ENCODE data around the gene FRMD4A.
"Not testable (repeated sequence)": the region's sequence is repeated elsewhere in the genome, so short reads cannot be mapped to it uniquely, and the experiment has no call there.

Gene FRMD4A

DNA sequence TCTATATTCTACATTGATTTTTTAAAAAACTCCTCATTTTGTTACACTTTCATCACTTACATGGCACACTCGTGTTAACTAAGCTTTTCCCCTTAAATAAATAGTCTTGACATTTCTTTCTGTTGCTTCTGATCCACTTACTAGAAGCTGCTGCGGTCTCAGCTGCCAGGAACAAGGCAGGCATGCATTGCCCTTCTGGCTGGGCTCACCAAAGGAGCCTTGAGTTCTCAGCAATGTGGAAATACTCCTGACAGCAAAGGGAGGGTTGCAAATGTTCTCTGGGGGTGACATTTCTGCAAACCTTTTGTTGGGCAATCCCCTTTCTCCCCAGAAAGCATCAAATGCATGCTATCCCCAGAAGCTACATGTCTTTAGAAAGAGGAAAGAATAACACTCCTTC is 393.9 kb downstream of the FRMD4A start:
- no peak for ATAC-seq

DNA sequence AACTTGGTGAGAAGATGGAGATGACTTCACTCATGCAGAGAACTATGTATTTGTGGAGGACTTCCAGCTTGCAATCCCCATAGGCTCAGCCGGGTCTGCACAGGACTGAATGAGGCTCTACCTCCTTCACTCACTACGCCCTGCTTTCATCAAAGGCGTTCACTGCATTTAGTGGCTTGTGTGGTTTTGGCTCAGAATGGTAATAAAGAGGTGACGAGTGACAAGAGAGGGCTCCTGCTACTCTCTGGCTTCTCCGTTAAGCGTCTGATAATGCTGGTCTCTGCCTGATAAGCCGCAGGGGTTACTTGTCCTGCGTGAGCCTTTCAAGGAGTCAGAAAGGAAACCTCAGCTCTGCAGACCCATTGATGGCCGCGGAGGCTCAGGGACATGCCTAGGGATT is 400.6 kb downstream of the FRMD4A start:
- ATAC-seq = peak in 1 of 2 donors; percentile 46

DNA sequence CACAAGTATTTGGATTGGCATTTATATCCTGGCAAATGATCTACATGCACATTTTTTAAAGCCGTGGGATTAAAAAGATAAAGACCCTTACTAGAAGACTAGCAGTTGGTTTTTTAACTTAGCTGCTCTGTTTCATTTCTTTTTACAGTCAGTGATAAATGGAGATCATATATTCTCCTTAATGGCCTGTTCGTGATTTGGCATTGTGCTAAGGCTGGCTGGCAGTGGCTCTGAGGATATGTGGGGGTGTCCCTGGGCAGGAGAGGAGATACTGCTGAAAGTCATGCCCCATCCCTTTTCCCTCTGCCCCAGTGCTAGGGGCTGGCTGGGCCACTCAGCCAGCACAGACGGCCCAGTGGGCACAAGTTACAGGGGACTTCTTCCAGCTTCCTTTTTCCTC is 402.3 kb downstream of the FRMD4A start:
- ATAC-seq = no peak

DNA sequence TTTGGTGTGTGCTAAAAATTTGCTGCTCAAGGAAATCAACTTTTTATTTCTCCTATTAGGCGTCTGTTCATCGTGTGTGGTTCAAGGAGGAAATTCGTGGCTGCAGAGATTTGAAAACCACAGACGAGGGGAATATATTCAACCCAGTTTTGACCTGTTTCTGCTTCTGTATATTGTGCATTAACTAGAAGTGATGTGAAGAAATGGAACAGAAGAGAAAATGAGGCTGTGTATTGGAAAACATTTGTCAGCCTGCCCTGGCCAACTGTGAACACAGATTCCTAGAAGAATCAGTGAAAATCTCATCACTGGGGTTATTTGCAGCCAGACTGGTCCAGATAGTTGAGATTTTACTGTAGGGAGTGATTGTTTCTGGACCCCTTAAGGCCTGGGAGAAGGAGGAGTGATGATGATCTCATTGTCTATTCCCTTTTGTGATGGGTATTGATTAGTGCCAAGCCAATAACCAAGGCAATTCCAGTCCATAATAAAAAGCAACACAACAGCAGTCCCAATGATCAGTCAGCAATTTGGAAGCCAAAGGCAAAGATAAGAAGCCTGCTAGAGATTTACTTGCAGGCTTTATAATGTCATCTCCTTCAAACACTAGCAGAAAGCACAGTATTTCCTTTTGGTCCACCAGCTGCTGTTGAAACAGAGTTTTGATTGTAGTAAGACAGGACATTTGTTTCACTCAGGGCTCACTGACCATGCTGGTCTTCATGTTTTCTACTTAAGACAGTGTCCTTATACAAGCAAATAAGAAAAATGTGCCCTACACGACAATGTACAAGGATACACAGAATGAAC is 404.5 kb downstream of the FRMD4A start:
- ATAC-seq = no peak

DNA sequence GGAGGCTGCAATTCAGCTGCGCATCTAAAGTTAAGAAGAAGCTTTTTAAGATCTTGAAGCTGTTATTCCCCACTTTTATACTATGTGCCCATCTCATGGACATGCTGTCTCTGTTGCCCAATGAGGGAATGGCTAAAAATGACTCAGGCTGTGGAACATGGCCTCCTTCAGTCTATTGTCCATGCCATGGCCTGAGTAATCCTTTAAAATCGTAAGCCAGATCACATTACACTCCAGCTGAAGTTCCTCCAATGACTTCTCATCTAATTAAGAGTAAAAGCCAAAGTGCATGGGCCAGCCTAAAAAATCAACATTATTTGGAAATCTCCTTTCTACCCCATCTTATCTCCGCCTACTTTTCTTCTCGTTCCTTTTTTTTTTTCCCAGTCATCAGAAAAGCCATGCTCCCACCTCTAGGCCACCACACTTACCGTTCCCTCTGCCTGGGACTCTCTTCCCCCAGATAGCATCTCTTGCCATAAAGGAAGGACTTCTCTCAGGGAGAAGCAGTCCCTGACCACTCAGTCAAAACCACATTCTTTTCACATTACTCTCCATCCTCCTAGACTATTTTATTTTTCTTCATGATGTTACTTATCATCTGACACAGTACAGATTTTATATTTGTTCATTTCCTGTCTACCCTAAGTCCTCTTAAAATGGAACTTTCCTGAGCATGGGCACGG is 406.5 kb downstream of the FRMD4A start:
- no peak for ATAC-seq

DNA sequence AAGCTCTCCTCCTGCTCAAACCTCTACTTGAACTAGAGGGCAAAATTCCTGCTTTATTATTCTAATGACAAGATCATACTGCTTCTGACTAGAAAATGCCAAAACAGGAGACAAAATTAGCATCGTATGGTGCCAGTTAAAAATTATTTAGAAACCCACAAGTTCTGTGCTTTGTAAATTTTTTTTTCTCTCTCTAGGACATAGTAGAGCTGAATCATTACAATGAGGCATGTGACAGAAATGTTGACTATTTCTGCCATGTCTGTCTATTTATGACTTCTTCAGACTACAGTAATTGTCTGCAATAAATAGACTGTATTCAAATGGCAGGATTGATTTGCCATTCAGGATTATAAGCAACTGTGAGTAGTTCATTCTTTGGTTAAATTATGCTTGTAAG is 408.1 kb downstream of the FRMD4A start:
- ATAC-seq = no peak

DNA sequence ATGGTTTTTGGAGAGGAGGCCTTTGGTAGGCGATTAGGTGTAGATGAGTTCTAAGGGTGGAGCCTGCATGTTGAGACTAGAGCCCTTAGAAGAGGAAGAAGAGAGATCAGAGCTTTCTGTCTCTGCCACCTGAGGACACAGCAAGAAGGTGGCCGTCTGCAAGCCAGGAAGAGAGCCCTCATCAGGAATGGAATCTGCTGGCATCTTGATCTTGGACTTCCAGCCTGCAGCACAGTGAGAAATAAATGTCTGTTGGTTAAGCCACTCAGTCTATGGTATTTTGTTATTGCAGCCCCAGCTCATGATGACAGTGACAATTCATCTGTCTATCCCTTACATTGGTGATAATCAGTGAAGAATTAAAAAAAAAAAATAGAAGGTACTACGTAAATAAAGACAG is 408.8 kb downstream of the FRMD4A start:
- ATAC-seq = no peak

DNA sequence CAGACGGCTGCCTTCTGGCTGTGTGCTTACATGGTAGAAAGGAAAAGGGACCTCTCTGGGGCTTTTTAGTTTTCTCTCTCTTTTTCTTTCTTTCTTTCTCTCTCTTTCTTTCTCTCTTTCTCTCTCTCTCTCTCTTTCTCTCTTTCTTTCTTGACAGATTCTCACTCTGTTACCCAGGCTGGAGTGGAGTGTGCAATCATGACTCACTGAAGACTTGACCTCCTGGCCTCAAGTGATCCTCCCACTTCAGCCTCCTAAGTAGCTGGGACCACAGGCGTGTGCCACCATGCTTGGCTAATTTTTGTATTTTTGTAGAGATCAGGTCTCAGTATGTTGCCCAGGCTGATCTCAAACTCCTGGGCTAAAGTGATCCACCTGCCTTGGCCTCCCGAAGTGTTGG is 409.6 kb downstream of the FRMD4A start:
- ATAC-seq = not testable (repeated sequence)

DNA sequence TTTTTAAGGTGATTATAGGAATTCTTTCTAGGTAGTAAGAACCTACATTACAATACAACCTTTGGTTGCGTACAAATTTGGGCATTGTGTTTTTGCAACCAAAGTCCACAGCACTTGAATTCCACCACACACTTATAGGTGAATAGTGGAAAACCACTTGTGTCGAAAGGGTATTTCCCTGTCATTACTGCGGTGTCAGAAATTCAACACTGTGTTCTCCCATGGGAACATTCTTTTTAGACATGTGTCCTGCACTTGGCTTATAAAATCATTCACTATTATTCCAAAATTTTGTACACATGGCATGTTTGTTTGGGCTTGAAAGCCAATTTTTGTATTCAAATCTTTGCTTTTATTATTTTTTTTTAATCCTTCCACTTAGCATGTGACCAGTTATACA is 410.3 kb downstream of the FRMD4A start:
- ATAC-seq = no peak

DNA sequence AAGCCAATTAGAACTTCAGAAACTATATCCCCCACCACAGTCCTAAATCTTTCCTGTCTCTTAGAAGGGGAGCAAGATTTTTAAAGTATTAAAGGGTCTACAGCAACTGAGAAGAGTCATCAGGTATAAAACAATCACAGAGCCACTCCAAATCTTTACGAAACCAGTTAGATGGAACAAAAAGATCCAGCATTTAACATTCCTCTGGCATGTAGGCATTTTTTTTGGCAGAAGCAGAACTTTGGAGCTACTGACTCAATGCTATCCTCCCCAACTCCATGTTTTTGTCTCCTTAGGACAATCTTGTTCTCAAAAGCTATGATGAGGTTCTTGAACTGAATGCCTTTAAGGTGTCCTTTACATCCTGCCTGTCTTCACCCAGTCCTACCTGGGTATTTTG is 410.7 kb downstream of the FRMD4A start:
- no peak for ATAC-seq

DNA sequence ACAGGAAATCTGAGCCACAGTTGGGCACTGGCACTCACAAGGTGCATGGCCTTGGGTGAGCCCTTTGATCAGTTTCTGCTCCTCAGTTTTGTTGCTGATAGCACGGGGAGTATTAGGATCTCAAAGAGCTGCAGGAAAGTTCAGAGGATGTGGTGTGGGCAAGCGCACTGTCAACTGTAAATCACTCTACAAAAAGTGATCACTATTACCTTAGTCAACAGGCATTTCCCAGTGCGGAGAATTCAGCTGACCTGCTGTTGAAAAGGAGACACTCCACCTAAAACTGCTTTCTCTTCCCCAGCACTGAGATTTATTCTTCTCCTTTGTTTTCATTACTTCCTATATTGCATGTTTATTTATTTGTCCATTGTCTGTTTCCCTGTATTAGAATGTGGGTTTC is 412.9 kb downstream of the FRMD4A start:
- ATAC-seq = no peak

DNA sequence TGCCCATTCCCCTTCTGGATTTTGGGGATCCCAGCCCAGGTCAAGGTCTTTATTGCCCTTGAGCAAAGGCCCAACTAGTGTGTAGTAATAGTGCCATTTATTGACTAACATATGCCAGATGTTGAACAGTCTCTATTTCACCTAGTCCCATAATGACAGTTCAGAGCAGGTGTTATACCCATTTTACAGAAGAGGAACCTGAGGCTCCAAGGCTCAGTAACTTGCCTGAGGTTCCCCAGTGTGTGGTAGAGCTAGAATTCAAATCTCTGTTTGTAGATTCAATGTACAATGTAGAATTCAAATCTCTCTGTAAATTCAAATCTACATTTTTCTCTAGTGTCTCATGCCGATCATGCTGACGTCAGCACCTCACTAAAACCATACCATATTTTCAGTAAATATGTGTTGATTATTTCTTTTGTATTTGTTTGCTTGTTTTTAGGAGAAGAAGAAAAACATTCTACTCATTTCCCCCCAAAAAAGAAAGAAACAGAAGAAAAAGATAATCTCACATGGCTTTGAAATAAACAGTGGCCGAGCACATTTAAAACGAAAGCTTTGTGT is 414.3 kb downstream of the FRMD4A start:
- no peak for ATAC-seq

DNA sequence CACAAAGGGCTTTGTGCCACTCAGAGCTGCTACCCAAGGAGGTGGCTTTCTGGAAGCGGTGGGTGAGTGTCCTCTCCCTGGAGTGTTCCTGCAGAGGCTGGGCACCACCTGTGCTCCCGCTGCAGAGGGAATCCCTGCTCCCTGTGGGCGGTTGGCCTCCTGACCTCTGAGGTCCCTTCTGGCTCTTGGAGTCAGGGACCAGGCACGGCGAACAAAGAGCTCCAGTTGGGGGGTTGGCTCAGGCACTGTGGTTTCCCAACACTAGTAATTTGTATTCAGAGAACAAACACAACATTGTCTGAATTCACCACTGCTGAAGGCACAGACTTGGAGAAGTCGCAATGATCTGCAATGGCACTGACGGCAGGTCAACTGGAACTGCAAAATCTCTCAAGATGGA is 415.0 kb downstream of the FRMD4A start:
- ATAC-seq = no peak

DNA sequence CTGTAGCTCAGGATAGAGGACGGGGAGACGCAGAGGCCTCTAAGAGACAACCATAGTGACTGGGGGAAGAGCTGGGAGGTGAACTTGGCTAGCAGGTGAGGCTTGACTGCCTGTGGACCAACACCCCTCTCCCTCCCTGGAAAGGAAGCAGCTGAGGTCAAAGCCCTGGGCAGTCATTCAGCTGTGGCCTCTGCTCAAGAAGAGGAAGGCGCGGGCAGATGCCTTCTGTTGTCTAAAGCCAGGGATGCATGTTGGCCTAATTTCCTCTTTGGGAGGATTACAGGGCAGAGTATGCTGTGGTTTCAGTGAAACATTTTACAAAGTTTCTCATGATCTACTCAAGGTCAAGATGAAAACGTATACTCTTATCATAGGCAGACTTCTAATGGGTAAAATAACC is 416.8 kb downstream of the FRMD4A start:
- no peak for ATAC-seq

DNA sequence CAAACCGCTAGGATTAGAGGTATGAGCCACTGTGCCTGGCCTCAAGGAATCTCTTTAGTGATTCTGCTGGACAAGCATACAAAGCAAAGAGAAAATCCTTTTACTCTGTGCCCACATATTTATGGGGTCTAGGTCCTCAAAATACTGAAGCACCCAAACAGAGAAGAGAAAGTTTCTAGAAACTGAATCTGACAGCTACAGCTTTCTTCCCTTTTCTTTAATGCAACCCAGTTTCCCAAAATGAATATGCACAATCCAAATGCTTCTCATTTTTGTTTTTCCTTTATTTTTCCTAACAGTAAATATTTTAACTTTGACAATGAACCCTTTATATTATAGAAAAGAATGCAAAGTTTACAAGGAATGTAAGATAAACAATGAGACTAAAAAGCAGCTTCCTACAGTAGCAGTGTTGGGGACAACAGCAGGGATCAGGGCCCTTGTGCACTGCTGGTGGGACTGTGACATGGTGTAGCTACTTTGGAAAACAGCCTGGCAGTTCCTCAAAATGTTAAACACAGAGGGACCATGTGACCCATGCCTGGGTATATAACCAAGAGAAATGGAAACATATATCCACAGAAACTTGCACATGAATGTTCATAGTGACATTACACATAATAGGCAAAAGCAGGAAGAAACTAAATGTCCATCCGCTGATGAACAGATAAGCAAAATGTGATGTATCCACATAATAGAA is 418.8 kb downstream of the FRMD4A start:
- ATAC-seq = no peak

DNA sequence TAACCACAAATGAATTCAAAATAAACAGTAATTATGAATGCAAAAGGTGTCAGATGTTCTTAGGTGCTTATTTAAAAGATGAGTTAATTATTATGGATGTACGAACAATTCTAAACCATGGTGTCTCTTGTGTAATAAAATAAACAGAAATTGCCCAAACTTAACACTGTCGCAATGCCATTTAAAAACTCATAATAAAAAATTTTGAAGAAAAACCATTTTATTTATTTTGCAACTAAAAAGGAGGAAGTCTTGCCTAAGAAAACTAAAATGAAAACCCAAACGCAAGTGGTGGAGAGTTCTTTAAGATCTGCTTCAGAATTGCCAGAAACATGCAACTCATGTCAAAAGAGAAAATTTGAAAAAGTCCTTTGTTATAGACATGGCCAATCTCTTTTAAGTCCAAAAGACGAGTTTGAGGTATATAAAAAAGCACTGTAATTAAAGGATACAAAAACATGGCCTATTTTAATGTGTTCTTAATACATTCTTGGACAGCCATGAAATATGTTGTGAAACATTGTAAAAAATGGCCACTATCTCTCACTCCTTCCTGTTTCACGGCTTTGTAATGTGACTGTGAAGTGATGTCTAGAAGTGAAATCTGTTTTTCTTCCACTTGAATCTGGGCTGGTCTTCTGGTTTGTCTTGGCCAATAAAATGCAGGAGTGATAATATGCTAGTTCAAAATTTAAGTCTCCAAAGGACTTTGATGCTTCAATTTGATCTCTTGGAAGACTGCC is 421.0 kb downstream of the FRMD4A start:
- no peak for ATAC-seq

DNA sequence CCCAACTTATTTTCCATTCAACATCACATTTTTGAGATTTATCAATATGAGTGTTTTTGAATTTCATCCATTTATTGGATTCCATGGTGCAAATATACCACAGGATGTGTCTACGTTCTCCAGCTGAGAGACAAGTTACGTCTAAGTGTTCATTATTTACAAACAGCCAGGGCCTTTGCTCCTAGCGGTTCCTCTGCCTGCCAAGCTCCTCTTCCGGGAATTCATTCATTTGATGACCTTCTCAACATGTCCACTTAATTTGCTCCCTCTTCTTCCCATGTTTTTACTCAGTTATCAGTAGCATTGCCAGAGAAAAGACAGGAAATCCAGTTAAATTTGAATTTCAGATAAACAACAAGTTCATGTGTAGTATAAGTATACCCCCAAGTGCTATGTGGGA is 422.2 kb downstream of the FRMD4A start:
- no peak for ATAC-seq

DNA sequence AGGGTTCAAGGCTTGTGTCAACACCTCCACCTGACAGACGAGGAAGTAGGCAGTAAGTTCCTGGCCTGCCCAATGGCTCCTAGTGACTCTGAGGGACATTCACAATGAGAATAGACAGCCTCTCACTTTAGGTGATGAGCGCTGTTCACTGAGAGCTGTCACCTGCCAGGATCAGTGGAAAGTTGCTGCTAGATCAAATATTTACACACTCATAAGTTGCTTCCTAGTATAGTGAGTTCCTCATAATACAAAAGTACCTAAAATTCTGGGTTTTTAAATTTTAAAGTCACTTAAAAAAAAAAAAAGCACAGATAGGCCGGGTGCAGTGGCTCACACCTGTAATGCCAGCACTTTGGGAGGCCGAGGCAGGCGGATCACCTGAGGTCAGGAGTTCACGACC is 423.2 kb downstream of the FRMD4A start:
- no peak for ATAC-seq

DNA sequence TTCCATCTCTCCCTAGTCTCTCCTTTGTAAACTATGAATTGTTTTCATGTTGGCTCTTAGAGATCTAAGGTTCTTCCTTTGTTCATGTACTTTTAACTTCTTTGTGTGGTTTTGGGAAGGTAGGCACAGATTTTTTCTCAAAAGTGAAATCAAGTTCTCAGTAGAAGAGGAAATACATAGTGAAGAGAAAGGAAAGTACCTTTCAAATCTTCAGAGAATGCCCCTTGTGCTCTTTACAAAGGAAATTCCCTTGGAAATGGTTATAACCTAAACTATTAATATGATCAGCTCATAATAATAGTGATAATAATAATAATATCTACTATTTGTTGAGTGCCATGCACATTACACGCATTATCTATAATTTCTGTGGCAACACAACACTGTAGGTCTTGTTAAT is 425.4 kb downstream of the FRMD4A start:
- ATAC-seq = no peak

DNA sequence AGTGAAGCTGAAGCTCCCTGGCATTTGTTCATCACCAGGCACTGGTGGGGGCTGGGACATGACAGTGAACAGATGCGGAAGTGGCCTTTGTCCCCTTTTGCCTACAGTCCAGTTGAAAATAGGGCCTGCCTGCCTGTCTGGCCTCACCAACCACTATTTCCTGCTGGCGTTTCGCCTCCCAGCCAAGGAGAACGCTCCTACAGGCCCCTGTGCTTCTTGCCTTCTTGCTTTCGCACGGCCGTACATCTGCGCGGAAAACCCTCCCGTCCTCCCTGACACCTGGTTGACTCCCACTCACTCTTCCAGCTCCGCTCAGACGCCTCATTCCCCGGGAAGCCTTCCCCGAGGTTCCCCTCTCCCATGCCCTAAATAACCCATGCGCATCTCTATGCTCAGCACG is 426.7 kb downstream of the FRMD4A start:
- ATAC-seq = no peak

DNA sequence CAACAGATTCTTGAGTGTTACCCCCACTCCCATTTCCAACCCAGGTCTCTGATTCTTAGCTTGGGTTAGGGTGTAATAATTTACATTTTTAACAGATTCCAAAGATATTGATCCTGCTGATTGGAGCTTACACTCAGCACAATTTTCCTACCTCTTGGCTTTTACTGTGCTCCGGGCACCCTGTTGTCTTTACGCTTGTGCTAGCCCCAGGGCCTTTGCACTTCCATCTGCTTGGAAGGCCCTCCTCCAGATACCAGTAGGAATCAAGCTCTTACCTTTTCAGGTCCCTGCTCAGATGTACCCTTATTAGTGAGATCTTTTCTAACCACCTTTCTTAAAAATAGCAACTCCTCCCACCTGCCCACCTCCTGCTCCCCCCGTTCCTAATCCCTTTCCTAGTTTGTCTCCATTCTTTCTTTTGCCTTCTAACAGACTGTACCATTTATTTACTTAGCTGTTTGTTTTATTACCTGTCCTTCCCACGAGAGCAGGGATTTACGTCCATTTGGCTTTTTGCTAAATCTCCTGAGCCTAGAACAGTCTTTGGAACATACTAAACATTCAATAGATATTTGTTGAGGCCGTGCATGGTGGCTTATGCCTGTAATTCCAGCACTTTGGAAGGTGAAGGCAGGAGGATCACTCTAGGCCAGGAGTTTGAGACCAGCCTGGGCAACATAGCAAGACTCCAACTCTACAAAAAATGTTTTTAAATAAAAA is 427.7 kb downstream of the FRMD4A start:
- ATAC-seq = no peak

DNA sequence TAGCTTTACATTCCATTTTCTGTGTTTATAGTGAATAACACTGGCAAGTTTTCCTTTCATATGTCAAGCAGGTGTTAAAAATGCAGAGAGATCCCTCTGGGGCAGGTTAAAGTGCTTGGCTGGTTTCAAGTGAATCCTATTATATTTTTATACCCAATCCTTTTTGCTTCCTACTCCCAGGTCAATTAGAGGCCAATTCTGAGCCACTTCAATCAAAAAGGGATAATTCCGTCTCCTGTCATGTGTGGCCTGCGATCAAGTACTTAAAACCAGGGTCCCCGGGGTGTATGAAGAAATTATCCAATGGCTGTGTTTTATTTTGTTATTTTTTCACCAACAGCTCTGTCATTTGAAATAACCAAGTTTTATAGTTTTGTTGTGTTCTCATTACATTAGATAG is 430.8 kb downstream of the FRMD4A start:
- no peak for ATAC-seq
